ENCODE results near the gene VAMP2. TPM values are rescaled to one million over a fixed set of nuclear protein-coding genes. Genes with fewer than 3 reads are reported as not detected.

Gene VAMP2
- total RNA-seq, 1 donor from 2014 or later = 46.4 TPM

GRCh38 chr17:8163978-8164814 is 1.4 kb upstream of the VAMP2 start:
- H3K9me3 Mint-ChIP-seq (ENCODE audit: low read depth) = no peaks in the 10 kb centered on the region
- no peak for DNase-seq (ENCODE audit: low spot score, unreplicated experiment)

GRCh38 chr17:8162997-8163977 is 539 bp upstream of the VAMP2 start:
- H3K9me3 Mint-ChIP-seq (ENCODE audit: low read depth) = no peaks in the 10 kb centered on the region
- DNase-seq (ENCODE audit: low spot score, unreplicated experiment) = no peak
- H3K27me3 Mint-ChIP-seq = no peaks in the 10 kb centered on the region
- H3K36me3 Mint-ChIP-seq (ENCODE audit: insufficient read depth) = peaks cover 9% of the 10 kb centered on the region
- peak overlapping the region; percentile 98 for H3K27ac Mint-ChIP-seq
- peak overlapping the region; percentile 90 for H3K4me3 Mint-ChIP-seq (ENCODE audit: low read depth)
- peaks cover 20% of the 10 kb centered on the region for H3K4me1 Mint-ChIP-seq (ENCODE audit: low read depth)
- no peak for TF ChIP-seq CTCF (IDR thresholded peaks at IDR 0.05; ENCODE audit: unreplicated experiment)

More at GRCh38 chr17:8163978-8164814, 1.4 kb upstream of the VAMP2 start:
- Mint-ChIP-seq H3K27me3 (no peaks in the 10 kb centered on the region), H3K4me3 (ENCODE audit: low read depth) (peak overlapping the region; percentile 90), H3K4me1 (ENCODE audit: low read depth) (peaks cover 20% of the 10 kb centered on the region), H3K36me3 (ENCODE audit: insufficient read depth) (peaks cover 3% of the 10 kb centered on the region), H3K27ac (peak overlapping the region; percentile 98)
- TF ChIP-seq CTCF (IDR thresholded peaks at IDR 0.05; ENCODE audit: unreplicated experiment) = no peak

GRCh38 chr17:8161289-8162232 is 1.2 kb downstream of the VAMP2 start:
- Mint-ChIP-seq H3K36me3 (ENCODE audit: insufficient read depth) (peaks cover 9% of the 10 kb centered on the region), H3K4me1 (ENCODE audit: low read depth) (peaks cover 20% of the 10 kb centered on the region), H3K27me3 (no peaks in the 10 kb centered on the region), H3K27ac (peak overlapping the region; percentile 86), H3K4me3 (ENCODE audit: low read depth) (peak overlapping the region; percentile 79), H3K9me3 (ENCODE audit: low read depth) (no peaks in the 10 kb centered on the region)
- no peak for TF ChIP-seq CTCF (IDR thresholded peaks at IDR 0.05; ENCODE audit: unreplicated experiment)
- DNase-seq (ENCODE audit: low spot score, unreplicated experiment) = no peak

GRCh38 chr17:8160741-8161221 is 2.0 kb downstream of the VAMP2 start:
- Mint-ChIP-seq H3K36me3 (ENCODE audit: insufficient read depth) (peaks cover 9% of the 10 kb centered on the region), H3K27ac (no peak overlapping the region), H3K4me3 (ENCODE audit: low read depth) (peak overlapping the region; percentile 79), H3K4me1 (ENCODE audit: low read depth) (peaks cover 20% of the 10 kb centered on the region), H3K27me3 (no peaks in the 10 kb centered on the region), H3K9me3 (ENCODE audit: low read depth) (no peaks in the 10 kb centered on the region)
- no peak for DNase-seq (ENCODE audit: low spot score, unreplicated experiment)
- TF ChIP-seq CTCF (IDR thresholded peaks at IDR 0.05; ENCODE audit: unreplicated experiment) = no peak
